Mesothelial cell of epicardium (in vitro differentiated cells): Measurements from ENCODE around the gene OGFOD3. TPM values are rescaled to one million over a fixed set of nuclear protein-coding genes. Genes with fewer than 3 reads are reported as not detected.

Experiments used
- DNase-seq, 2 experiments: peaks; one replicate each; pipeline ENCODE4 v3.0.0; 2021; ENCODE audit warnings: low spot score in 2 of 2; ENCODE audit not compliant: unreplicated experiment in 2 of 2
- H3K27ac Mint-ChIP-seq: 2 replicates; pipeline ENCODE4 v1.8.0; 2021; ENCODE audit warnings: mixed read lengths
- H3K27me3 Mint-ChIP-seq: 2 replicates; pipeline ENCODE4 v1.8.0; 2021; ENCODE audit warnings: low read depth, mixed read lengths
- H3K36me3 Mint-ChIP-seq: 2 replicates; pipeline ENCODE4 v1.8.0; 2021; ENCODE audit warnings: mixed read lengths
- H3K4me1 Mint-ChIP-seq: 2 replicates; pipeline ENCODE4 v1.8.0; 2021; ENCODE audit warnings: mixed read lengths
- H3K4me3 Mint-ChIP-seq: 2 replicates; pipeline ENCODE4 v1.8.0; 2021; ENCODE audit warnings: mild to moderate bottlenecking, moderate library complexity, mixed read lengths
- H3K9me3 Mint-ChIP-seq: 2 replicates; pipeline ENCODE4 v1.8.0; 2021; ENCODE audit warnings: mixed read lengths
- total RNA-seq: library from RNA; stranded (reverse); gene quantifications from 3 replicates; pipeline ENCODE4 v1.2.1, GENCODE V29; 2021
- TF ChIP-seq, protein P1 (sequence below): fragments of 200-600 bp; sonication (generic); IDR thresholded peaks from one replicate; pipeline ENCODE4 v1.5.0; 2021; ENCODE audit warnings: antibody characterized with exemption; ENCODE audit not compliant: unreplicated experiment

The OGFOD3 gene
- total RNA-seq, 1 donor from 2014 or later = 36.6 TPM

- Mint-ChIP-seq H3K9me3 (no peaks in the 10 kb centered on the region), H3K27me3 (peaks cover 6% of the 10 kb centered on the region), H3K4me3 (no peak overlapping the region), H3K36me3 (peaks cover 12% of the 10 kb centered on the region), H3K4me1 (peaks cover 18% of the 10 kb centered on the region), H3K27ac (peak overlapping the region; percentile 21)
- TF ChIP-seq, protein P1, sequence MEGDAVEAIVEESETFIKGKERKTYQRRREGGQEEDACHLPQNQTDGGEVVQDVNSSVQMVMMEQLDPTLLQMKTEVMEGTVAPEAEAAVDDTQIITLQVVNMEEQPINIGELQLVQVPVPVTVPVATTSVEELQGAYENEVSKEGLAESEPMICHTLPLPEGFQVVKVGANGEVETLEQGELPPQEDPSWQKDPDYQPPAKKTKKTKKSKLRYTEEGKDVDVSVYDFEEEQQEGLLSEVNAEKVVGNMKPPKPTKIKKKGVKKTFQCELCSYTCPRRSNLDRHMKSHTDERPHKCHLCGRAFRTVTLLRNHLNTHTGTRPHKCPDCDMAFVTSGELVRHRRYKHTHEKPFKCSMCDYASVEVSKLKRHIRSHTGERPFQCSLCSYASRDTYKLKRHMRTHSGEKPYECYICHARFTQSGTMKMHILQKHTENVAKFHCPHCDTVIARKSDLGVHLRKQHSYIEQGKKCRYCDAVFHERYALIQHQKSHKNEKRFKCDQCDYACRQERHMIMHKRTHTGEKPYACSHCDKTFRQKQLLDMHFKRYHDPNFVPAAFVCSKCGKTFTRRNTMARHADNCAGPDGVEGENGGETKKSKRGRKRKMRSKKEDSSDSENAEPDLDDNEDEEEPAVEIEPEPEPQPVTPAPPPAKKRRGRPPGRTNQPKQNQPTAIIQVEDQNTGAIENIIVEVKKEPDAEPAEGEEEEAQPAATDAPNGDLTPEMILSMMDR = no peak
- DNase-seq = no peak
Measured at GRCh38 chr17:82389379-82389778, 29.0 kb downstream of the OGFOD3 start.

- Mint-ChIP-seq H3K27ac (no peak overlapping the region), H3K9me3 (no peaks in the 10 kb centered on the region), H3K27me3 (peaks cover 6% of the 10 kb centered on the region), H3K4me1 (peaks cover 19% of the 10 kb centered on the region), H3K36me3 (peaks cover 12% of the 10 kb centered on the region), H3K4me3 (no peak overlapping the region)
- TF ChIP-seq, protein P1 = no peak
- DNase-seq = no peak
Measured at GRCh38 chr17:82388922-82389283, 29.5 kb downstream of the OGFOD3 start.

- TF ChIP-seq, protein P1 = no peak
- Mint-ChIP-seq H3K9me3 (no peaks in the 10 kb centered on the region), H3K36me3 (peaks cover 8% of the 10 kb centered on the region), H3K27me3 (peaks cover 6% of the 10 kb centered on the region), H3K4me3 (no peak overlapping the region), H3K4me1 (peaks cover 24% of the 10 kb centered on the region), H3K27ac (no peak overlapping the region)
- no peak for DNase-seq
Measured at GRCh38 chr17:82388223-82388921, 30.0 kb downstream of the OGFOD3 start.

- peaks cover 6% of the 10 kb centered on the region for H3K36me3 Mint-ChIP-seq
- peaks cover 24% of the 10 kb centered on the region for H3K4me1 Mint-ChIP-seq
- H3K27me3 Mint-ChIP-seq = peaks cover 6% of the 10 kb centered on the region
- no peaks in the 10 kb centered on the region for H3K9me3 Mint-ChIP-seq
- no peak for DNase-seq
- TF ChIP-seq, protein P1 = no peak
- H3K27ac Mint-ChIP-seq = no peak overlapping the region
- H3K4me3 Mint-ChIP-seq = no peak overlapping the region
Measured at GRCh38 chr17:82387705-82388106, 30.7 kb downstream of the OGFOD3 start.

GRCh38 chr17:82386881-82387704 is 31.3 kb downstream of the OGFOD3 start:
- H3K9me3 Mint-ChIP-seq = no peaks in the 10 kb centered on the region
- H3K4me1 Mint-ChIP-seq = peaks cover 24% of the 10 kb centered on the region
- peaks cover 1% of the 10 kb centered on the region for H3K36me3 Mint-ChIP-seq
- H3K27me3 Mint-ChIP-seq = peaks cover 6% of the 10 kb centered on the region
- DNase-seq = no peak
- H3K4me3 Mint-ChIP-seq = no peak overlapping the region
- no peak overlapping the region for H3K27ac Mint-ChIP-seq
- TF ChIP-seq, protein P1 = no peak
